Loucy (cell line): ENCODE measurements around the gene FBXW9.

Experiments used
- CTCF ChIP-seq: fragments of 200-600 bp; sonication (generic); conservative IDR thresholded peaks from 2 replicates; pipeline ENCODE4 v1.5.1; 2014; ENCODE audit warnings: mild to moderate bottlenecking, antibody characterized with exemption, low read length
- EZH2phosphoT487 ChIP-seq: fragments of 200-600 bp; IDR thresholded peaks from 2 replicates; pipeline ENCODE4 v1.6.1; 2018; ENCODE audit warnings: antibody characterized with exemption, mild to moderate bottlenecking, moderate library complexity, borderline replicate concordance

- TF ChIP-seq CTCF (no peak), EZH2phosphoT487 (no peak)
Measured at GRCh38 chr19:12642506-12642905, 53.9 kb downstream of the FBXW9 start.
